MG63 (cell line): Measurements from ENCODE around the gene ZNF879. TPM values are rescaled to one million over a fixed set of nuclear protein-coding genes. Genes with fewer than 3 reads are reported as not detected.

Experiments used
- DNase-seq: peaks from one replicate; pipeline ENCODE4 v3.0.0-alpha.2; 2020
- H3K27me3 ChIP-seq: fragments of 250-450 bp; sonication (Bioruptor Pico); 2 replicates; pipeline ENCODE4 v1.5.1; 2020; ENCODE audit warnings: mild to moderate bottlenecking, moderate library complexity
- H3K36me3 ChIP-seq: fragments of 250-450 bp; sonication (Bioruptor Pico); 2 replicates; pipeline ENCODE4 v1.5.1; 2020; ENCODE audit warnings: mild to moderate bottlenecking, moderate library complexity
- H3K4me3 ChIP-seq: fragments of 250-450 bp; sonication (Bioruptor Pico); 2 replicates; pipeline ENCODE4 v1.5.1; 2020; ENCODE audit warnings: mild to moderate bottlenecking, moderate library complexity
- H3K9me3 ChIP-seq: fragments of 250-450 bp; sonication (Bioruptor Pico); 2 replicates; pipeline ENCODE4 v1.5.1; 2020; ENCODE audit warnings: mild to moderate bottlenecking, moderate library complexity
- total RNA-seq: library from RNA; depleted of rRNA; stranded (reverse); fragments of >200 nt; shearing (Covaris generic); gene quantifications from 2 replicates; pipeline ENCODE4 v1.2.3, GENCODE V29; 2014; ENCODE audit warnings: low replicate concordance; rRNA removed

Gene ZNF879
- total RNA-seq, 1 experiment from 2014 or later: 5.5 TPM

DNA sequence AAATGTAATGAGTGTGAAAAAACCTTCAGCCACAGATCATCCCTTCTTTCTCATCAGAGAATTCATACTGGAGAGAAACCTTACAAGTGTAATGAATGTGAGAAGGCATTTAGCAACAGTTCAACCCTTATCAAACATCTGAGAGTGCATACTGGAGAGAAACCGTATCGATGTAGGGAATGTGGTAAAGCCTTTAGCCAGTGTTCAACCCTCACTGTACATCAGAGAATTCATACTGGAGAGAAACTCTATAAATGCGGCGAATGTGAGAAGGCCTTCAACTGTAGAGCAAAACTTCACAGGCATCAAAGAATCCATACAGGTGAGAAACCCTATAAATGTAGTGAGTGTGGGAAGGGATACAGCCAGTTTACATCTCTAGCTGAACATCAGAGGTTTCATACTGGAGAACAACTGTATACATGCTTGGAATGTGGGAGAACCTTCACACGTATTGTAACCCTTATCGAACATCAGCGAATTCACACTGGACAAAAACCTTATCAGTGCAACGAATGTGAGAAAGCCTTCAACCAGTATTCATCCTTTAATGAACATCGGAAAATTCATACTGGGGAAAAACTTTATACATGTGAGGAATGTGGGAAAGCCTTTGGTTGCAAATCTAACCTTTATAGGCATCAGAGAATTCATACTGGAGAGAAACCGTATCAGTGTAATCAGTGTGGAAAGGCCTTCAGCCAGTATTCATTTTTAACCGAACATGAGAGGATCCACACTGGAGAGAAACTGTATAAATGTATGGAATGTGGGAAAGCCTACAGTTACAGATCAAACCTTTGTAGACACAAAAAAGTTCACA, 55.8 kb downstream of the ZNF879 start:
- Histone ChIP-seq H3K9me3 (peaks cover 90% of the 10 kb centered on the region), H3K4me3 (no peak overlapping the region), H3K27me3 (no peaks in the 10 kb centered on the region), H3K36me3 (peaks cover 51% of the 10 kb centered on the region)
- no peak for DNase-seq

DNA sequence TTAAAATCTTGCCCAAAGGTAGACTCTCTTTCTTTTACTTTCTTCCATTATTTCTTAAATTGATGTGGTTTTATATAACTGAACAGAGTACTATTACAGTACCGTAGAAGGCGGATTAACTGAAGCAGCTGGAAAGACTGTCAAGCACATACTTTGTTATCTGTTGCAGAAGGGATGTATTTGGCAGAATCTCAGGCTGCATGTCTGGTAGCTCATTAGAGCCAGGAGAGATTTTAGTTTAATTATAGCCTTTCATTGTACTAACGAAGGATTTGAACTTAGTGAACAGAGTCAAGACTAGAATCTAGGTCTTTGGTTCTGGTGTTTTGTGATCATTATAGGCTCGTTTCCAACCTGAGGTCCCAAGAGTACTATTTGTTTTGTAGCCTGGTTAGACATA, 57.1 kb downstream of the ZNF879 start:
- no peaks in the 10 kb centered on the region for H3K27me3 ChIP-seq
- peaks cover 93% of the 10 kb centered on the region for H3K9me3 ChIP-seq
- H3K36me3 ChIP-seq: peaks cover 45% of the 10 kb centered on the region
- H3K4me3 ChIP-seq: no peak overlapping the region
- no peak for DNase-seq

Other genes with a start within 250 kb of the ZNF879 start
- gene ZNF354B, start 163.9 kb upstream of the ZNF879 start, total RNA-seq: 6.9 and 15.8 TPM in 2 replicates
- 0.03 and 24.9 TPM in 2 replicates for gene ZFP2, start 127.9 kb upstream of the ZNF879 start, total RNA-seq
- not detected in 2 replicates for gene ZNF454, start 82.6 kb upstream of the ZNF879 start, total RNA-seq
- not detected in 2 replicates for gene GRM6, start 28.5 kb upstream of the ZNF879 start, total RNA-seq
- gene ZNF354C, start 36.6 kb downstream of the ZNF879 start, total RNA-seq: 1.7 and 2.6 TPM in 2 replicates